ENCODE data around the gene CERS4.
"Not testable (repeated sequence)": the region's sequence is repeated elsewhere in the genome, so short reads cannot be mapped to it uniquely, and the experiment has no call there.

The CERS4 gene

DNA sequence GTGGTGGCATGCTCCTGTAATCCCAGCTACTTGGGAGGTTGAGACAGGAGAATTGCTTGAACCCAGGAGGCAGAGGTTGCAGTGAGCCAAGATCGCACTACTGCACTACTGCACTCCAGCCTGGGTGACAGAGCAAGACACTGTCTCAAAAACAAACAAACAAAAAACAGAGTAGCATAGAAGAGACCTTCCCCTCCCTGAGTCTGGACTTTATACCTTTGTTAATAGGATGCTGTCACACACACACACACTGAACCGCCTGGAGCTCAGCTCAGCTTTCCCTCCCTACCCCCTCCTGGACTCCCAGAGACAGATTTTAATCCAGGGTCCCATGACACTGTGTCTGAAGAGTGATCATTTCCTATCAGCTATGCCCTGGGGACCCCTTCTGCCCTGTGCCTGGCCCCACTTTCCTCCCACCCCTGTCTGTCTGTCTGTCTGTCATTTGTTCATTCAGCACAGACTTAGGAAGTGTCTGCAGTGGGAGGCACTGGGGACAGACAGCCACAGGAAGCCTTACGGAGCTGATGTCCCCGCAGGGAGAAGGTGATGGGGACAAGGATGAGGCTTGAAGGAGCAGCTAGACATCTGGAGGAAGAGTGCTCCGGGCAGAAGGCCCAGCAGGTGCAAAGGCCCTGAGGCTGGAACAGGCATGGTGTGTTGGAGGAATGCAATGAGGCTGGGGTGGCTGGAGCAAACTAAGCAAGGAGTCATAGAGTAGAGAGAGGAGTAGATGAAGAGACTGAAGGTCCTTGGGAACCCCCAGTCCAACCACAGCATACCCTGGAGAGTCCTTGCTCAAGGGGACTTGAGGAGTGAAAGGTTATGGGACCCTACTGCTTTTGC lies 4.9 kb downstream of the CERS4 start:
- H3K27ac ChIP-seq, result peak overlapping the region; percentile 61
- no peak overlapping the region for H3K4me3 ChIP-seq (ENCODE audit: low read depth in 1 of 2, low read length in 1 of 2)
- no peaks in the 10 kb centered on the region for H3K9me3 ChIP-seq
- TF ChIP-seq, protein P1, sequence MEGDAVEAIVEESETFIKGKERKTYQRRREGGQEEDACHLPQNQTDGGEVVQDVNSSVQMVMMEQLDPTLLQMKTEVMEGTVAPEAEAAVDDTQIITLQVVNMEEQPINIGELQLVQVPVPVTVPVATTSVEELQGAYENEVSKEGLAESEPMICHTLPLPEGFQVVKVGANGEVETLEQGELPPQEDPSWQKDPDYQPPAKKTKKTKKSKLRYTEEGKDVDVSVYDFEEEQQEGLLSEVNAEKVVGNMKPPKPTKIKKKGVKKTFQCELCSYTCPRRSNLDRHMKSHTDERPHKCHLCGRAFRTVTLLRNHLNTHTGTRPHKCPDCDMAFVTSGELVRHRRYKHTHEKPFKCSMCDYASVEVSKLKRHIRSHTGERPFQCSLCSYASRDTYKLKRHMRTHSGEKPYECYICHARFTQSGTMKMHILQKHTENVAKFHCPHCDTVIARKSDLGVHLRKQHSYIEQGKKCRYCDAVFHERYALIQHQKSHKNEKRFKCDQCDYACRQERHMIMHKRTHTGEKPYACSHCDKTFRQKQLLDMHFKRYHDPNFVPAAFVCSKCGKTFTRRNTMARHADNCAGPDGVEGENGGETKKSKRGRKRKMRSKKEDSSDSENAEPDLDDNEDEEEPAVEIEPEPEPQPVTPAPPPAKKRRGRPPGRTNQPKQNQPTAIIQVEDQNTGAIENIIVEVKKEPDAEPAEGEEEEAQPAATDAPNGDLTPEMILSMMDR (IDR thresholded peaks at IDR 0.05), result no peak
- H3K36me3 ChIP-seq, result no peaks in the 10 kb centered on the region
- peaks cover 37% of the 10 kb centered on the region for H3K27me3 ChIP-seq
- peaks cover 0 to 15% of the 10 kb centered on the region in 2 experiments for H3K4me1 ChIP-seq (ENCODE audit: control insufficient read depth in 1 of 2, insufficient read depth in 1 of 2, low read depth in 1 of 2, low read length in 1 of 2)

DNA sequence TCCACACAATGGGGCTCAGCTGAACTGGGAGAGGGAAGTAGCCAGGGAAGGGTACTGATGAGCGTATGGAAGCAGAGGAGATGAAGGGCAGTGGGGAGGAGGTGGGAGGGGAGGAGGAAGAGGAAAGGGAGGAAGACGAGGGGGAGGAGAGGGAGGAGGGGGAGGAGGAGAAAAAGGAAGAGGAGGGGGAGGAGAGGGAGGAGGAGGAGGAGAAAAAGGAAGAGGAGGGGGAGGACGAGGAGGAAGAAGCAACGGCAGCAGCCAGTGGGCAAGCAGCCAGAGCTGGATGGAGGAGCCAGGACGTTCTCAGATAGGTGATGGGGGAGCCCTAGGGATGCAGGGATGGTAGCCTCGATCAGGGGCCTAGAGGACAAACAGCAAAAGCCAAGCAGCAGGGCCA lies 5.6 kb downstream of the CERS4 start:
- peaks cover 29% of the 10 kb centered on the region for H3K27me3 ChIP-seq
- H3K27ac ChIP-seq, result peak overlapping the region; percentile 61
- H3K4me1 ChIP-seq (ENCODE audit: control insufficient read depth in 1 of 2, insufficient read depth in 1 of 2, low read depth in 1 of 2, low read length in 1 of 2), result peaks cover 0 to 7% of the 10 kb centered on the region in 2 experiments
- no peak overlapping the region for H3K4me3 ChIP-seq (ENCODE audit: low read depth in 1 of 2, low read length in 1 of 2)
- H3K36me3 ChIP-seq, result no peaks in the 10 kb centered on the region
- H3K9me3 ChIP-seq, result no peaks in the 10 kb centered on the region
- TF ChIP-seq, protein P1 (IDR thresholded peaks at IDR 0.05), result no peak

DNA sequence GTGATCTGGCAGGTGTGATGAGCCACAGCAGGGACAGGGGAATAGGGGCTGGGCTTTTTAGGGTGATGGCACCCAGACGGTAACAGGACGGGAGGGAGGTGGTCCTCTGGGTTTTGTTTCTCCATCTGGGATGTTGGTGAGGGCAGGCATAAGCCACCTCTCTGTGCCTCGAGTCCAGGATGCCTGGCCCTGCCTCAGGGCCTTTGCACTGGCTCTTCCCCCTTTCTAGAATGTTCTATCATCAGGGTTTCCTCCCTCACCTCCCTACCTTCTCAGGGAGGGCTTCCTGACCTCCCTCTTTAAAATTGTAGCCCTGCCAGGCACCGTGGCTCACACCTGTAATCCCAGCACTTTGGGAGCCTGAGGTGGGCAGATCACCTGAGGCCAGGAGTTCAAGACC lies 6.6 kb downstream of the CERS4 start:
- TF ChIP-seq, protein P1 (IDR thresholded peaks at IDR 0.05), result no peak
- Histone ChIP-seq H3K36me3 (no peaks in the 10 kb centered on the region), H3K9me3 (no peaks in the 10 kb centered on the region), H3K4me1 (ENCODE audit: control insufficient read depth in 1 of 2, insufficient read depth in 1 of 2, low read depth in 1 of 2, low read length in 1 of 2) (peaks cover 0 to 5% of the 10 kb centered on the region in 2 experiments), H3K27ac (no peak overlapping the region), H3K27me3 (peaks cover 20% of the 10 kb centered on the region), H3K4me3 (ENCODE audit: low read depth in 1 of 2, low read length in 1 of 2) (no peak overlapping the region)

DNA sequence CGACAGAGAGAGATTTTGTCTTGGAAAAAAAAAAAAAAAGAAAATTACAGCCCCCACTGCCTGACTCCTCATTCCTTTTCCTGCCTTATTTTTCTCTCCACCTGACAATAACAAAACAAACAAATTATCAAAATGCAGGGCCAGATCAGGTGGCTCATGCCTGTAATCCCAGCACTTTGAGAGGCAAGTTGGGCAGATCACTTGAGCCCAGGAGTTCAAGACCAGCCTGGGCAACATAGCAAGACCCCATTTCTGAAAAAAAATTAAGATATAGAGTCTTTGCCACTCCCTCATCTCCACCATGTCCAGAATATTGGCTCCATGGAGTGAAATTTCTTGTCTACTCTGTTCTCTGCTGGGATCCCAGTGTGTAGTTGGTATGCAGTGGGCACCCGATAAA lies 7.2 kb downstream of the CERS4 start:
- Histone ChIP-seq H3K9me3 (no peaks in the 10 kb centered on the region), H3K27me3 (peaks cover 14% of the 10 kb centered on the region)
- TF ChIP-seq, protein P1 (IDR thresholded peaks at IDR 0.05), result no peak

DNA sequence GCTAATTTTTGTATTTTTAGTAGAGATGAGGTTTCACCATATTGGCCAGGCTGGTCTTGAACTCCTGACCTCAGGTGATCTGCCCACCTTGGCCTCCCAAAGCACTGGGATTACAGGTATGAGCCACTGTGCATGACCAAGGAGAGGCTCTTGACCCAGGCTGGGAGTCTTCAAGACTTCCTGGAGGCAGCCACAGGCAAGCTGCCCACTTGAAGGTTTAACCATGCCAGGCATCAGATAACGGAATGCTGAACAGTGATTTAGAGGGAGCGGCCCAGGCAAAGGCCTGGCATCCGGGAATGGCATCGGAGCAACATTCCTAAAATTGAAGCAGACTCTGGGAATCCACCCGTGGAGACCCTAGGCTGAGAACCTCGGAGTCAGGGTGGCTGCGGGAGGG lies 9.0 kb downstream of the CERS4 start:
- not testable (repeated sequence) for H3K9me3 ChIP-seq; H3K4me3 ChIP-seq (ENCODE audit: low read depth in 1 of 2, low read length in 1 of 2); H3K27me3 ChIP-seq; H3K27ac ChIP-seq; H3K36me3 ChIP-seq; H3K4me1 ChIP-seq (ENCODE audit: control insufficient read depth in 1 of 2, insufficient read depth in 1 of 2, low read depth in 1 of 2, low read length in 1 of 2)

More for the DNA sequence above, 7.2 kb downstream of the CERS4 start:
- Histone ChIP-seq H3K4me3 (ENCODE audit: low read depth in 1 of 2, low read length in 1 of 2) (no peak overlapping the region), H3K4me1 (ENCODE audit: control insufficient read depth in 1 of 2, insufficient read depth in 1 of 2, low read depth in 1 of 2, low read length in 1 of 2) (peaks cover 0 to 5% of the 10 kb centered on the region in 2 experiments), H3K36me3 (no peaks in the 10 kb centered on the region), H3K27ac (no peak overlapping the region)

DNA sequence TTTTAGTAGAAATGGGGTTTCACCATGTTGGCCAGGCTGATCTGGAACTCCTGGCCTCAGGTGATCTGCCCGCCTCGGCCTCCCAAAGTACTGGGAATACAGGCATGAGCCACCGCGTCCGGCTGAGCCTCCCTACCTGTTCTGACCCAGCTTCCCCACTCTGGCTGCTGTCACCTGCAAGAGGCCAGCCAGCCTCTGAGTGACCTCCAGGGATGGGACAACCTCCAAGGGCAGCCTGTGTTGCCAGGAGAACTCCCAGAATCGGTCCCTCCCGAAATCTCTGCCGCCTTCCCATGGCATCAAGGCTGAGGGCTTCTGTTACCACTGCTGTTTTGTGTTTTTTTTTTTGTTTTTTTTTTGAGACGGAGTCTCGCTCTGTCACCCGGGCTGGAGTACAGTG lies 11.3 kb downstream of the CERS4 start:
- Histone ChIP-seq H3K9me3 (no peaks in the 10 kb centered on the region), H3K27ac (no peak overlapping the region), H3K4me3 (ENCODE audit: low read depth in 1 of 2, low read length in 1 of 2) (no peak overlapping the region), H3K36me3 (no peaks in the 10 kb centered on the region), H3K27me3 (peaks cover 5% of the 10 kb centered on the region), H3K4me1 (ENCODE audit: control insufficient read depth in 1 of 2, insufficient read depth in 1 of 2, low read depth in 1 of 2, low read length in 1 of 2) (no peaks in the 10 kb centered on the region)
- TF ChIP-seq, protein P1 (IDR thresholded peaks at IDR 0.05), result no peak

All from neutrophil (primary cell).